Testis (tissue), 2 donors: ENCODE measurements around the gene THADA.

Source experiments
- POLR2A ChIP-seq: fragments of 450-650 bp; IDR thresholded peaks from one replicate; pipeline ENCODE4 v1.6.1; 2017; ENCODE audit warnings: antibody characterized with exemption, mild to moderate bottlenecking, moderate library complexity
- TF ChIP-seq, protein P1 (sequence below), 3 experiments: fragments of 450-650 bp in 2 of 3; fragments of 200-600 bp in 1 of 3; sonication (generic) in 1 of 3; IDR thresholded peaks; one replicate each; pipeline ENCODE4 v1.5.1; 2016 to 2019; ENCODE audit warnings: antibody characterized with exemption in 3 of 3, mild to moderate bottlenecking in 2 of 3, moderate library complexity in 1 of 3

DNA sequence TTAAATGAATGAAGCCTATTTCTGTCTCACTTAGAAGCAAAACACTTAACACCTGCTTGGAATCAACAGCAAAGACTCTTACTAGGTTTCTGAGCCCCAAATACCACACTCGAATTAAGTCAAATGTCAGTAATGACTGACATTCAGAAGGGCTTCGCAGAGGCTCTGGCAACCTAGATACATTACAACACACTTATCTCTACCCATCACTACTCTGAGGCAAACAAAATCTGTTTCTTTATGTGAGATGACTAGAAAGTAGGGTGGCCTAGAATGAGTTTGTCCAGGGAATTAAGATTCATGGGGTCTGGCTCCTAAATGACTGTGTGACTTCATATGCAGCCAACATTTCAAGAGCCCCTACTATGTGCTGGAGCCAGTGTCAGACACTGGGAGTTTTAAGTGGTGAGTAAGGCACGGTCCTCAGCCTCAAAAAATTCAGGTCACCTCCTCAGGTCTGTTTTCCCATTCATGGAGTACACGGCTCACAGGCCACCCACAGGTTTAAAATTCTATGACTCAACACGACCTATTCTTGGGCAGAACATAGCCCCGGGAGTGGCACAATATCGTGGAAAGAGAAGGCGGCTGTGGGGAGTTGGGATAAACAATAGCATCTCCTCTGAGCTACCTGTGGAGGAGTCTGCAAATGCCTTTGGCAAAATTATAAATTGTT lies 219.2 kb downstream of the THADA start:
- TF ChIP-seq, protein P1, sequence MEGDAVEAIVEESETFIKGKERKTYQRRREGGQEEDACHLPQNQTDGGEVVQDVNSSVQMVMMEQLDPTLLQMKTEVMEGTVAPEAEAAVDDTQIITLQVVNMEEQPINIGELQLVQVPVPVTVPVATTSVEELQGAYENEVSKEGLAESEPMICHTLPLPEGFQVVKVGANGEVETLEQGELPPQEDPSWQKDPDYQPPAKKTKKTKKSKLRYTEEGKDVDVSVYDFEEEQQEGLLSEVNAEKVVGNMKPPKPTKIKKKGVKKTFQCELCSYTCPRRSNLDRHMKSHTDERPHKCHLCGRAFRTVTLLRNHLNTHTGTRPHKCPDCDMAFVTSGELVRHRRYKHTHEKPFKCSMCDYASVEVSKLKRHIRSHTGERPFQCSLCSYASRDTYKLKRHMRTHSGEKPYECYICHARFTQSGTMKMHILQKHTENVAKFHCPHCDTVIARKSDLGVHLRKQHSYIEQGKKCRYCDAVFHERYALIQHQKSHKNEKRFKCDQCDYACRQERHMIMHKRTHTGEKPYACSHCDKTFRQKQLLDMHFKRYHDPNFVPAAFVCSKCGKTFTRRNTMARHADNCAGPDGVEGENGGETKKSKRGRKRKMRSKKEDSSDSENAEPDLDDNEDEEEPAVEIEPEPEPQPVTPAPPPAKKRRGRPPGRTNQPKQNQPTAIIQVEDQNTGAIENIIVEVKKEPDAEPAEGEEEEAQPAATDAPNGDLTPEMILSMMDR (IDR thresholded peaks at IDR 0.05), result no peak
- TF ChIP-seq POLR2A, result no peak
